IMR-90 (cell line): ENCODE data around the gene WNT7A. TPM values are rescaled to one million over a fixed set of nuclear protein-coding genes. Genes with fewer than 3 reads are reported as not detected.

Source experiments
- ATAC-seq: fragments of 200-7000 bp; cut with Tn5 transposase; 2 replicates; pipeline ENCODE4 v1.9.1; 2020; ENCODE audit warnings: low read depth, mild to moderate bottlenecking, moderate library complexity
- BruUV-seq: library from RNA; stranded (reverse); fragments of 400-500 nt; replicated peaks from 2 replicates; lab custom pipeline; 2021; lab: Mats Ljungman, UMichigan
- CTCF ChIA-PET: fragments of 300-600 bp; formaldehyde crosslinking; extraction: SDS; loops from one replicate; lab custom pipeline; 2021; ENCODE audit warnings: antibody characterized with exemption; lab: Yijun Ruan, JAX
- POLR2A ChIA-PET: fragments of 300-600 bp; sonication (Branson Sonifier 250); formaldehyde crosslinking; loops from one replicate; lab custom pipeline; 2022; ENCODE audit warnings: antibody characterized with exemption; ENCODE audit not compliant: unreplicated experiment; lab: Charles Lee
- DNase-seq: peaks from one replicate; pipeline ENCODE4 v3.0.0; 2013
- H2AFZ ChIP-seq: replicated peaks from 2 replicates; pipeline ENCODE3; 2013; ENCODE audit warnings: low read length, mild to moderate bottlenecking; ENCODE audit not compliant: poor library complexity
- H2AK5ac ChIP-seq: 2 replicates; pipeline ENCODE4 v1.6.1; 2013; ENCODE audit warnings: low read depth, low read length, inconsistent platforms
- H2AK9ac ChIP-seq: replicated peaks from 2 replicates; pipeline ENCODE3; 2013; ENCODE audit warnings: mild to moderate bottlenecking, low read depth, low read length, moderate library complexity; ENCODE audit not compliant: poor library complexity
- H2BK120ac ChIP-seq: 2 replicates; pipeline ENCODE4 v1.6.1; 2013; ENCODE audit warnings: low read depth, low read length, inconsistent platforms
- H2BK15ac ChIP-seq: 3 replicates; pipeline ENCODE4 v1.6.1; 2013; ENCODE audit warnings: low read depth, low read length, inconsistent platforms
- H2BK20ac ChIP-seq: 2 replicates; pipeline ENCODE4 v1.6.1; 2013; ENCODE audit warnings: low read depth, mild to moderate bottlenecking, inconsistent platforms, low read length, moderate library complexity
- H2BK5ac ChIP-seq: 2 replicates; pipeline ENCODE4 v1.6.1; 2013; ENCODE audit warnings: mild to moderate bottlenecking, low read depth, low read length, inconsistent platforms; ENCODE audit not compliant: poor library complexity, severe bottlenecking
- H3K14ac ChIP-seq: replicated peaks from 2 replicates; pipeline ENCODE4 v1.6.1; 2013; ENCODE audit warnings: low read depth, low read length, inconsistent platforms
- H3K18ac ChIP-seq: 2 replicates; pipeline ENCODE4 v1.6.1; 2013; ENCODE audit warnings: low read depth, low read length, control low read depth
- H3K23ac ChIP-seq: 2 replicates; pipeline ENCODE4 v1.6.1; 2013; ENCODE audit warnings: low read depth, low read length, inconsistent platforms
- H3K27ac ChIP-seq: 2 replicates; pipeline ENCODE4 v1.5.1; 2013; ENCODE audit warnings: mild to moderate bottlenecking, control low read depth, low read length; ENCODE audit not compliant: insufficient read depth
- H3K27me3 ChIP-seq: 2 replicates; pipeline ENCODE4 v1.6.1; 2013; ENCODE audit warnings: low read length; ENCODE audit not compliant: control insufficient read depth, insufficient read depth
- H3K36me3 ChIP-seq: 2 replicates; pipeline ENCODE4 v1.6.1; 2013; ENCODE audit warnings: low read length, mixed read lengths; ENCODE audit not compliant: control insufficient read depth, insufficient read depth
- H3K4ac ChIP-seq: 2 replicates; pipeline ENCODE4 v1.6.1; 2013; ENCODE audit warnings: low read depth, low read length, inconsistent platforms
- H3K4me1 ChIP-seq: 2 replicates; pipeline ENCODE4 v1.6.1; 2013; ENCODE audit warnings: low read length, mixed read lengths; ENCODE audit not compliant: control insufficient read depth, insufficient read depth
- H3K4me2 ChIP-seq: 2 replicates; pipeline ENCODE4 v1.6.1; 2013; ENCODE audit warnings: low read depth, mild to moderate bottlenecking, control low read depth, low read length, moderate library complexity
- H3K4me3 ChIP-seq: 2 replicates; pipeline ENCODE4 v1.5.1; 2013; ENCODE audit warnings: low read depth, mild to moderate bottlenecking, control low read depth, low read length, moderate library complexity; ENCODE audit not compliant: insufficient read depth
- H3K56ac ChIP-seq: 2 replicates; pipeline ENCODE4 v1.6.1; 2013; ENCODE audit warnings: low read length, inconsistent platforms; ENCODE audit not compliant: insufficient read depth; ENCODE audit errors: extremely low read depth
- H3K79me1 ChIP-seq, 2 experiments: 2 replicates each; pipeline ENCODE4 v1.6.1; 2013; ENCODE audit warnings: low read length in 2 of 2, inconsistent platforms in 1 of 2, low read depth in 1 of 2
- H3K9ac ChIP-seq: 2 replicates; pipeline ENCODE4 v1.6.1; 2013; ENCODE audit warnings: low read depth, low read length, control low read depth
- H3K9me1 ChIP-seq: 2 replicates; pipeline ENCODE4 v1.6.1; 2013; ENCODE audit warnings: low read length, inconsistent platforms; ENCODE audit not compliant: insufficient read depth
- H3K9me3 ChIP-seq: 2 replicates; pipeline ENCODE4 v1.6.1; 2013; ENCODE audit warnings: low read length; ENCODE audit not compliant: control insufficient read depth, insufficient read depth
- H4K20me1 ChIP-seq: 2 replicates; pipeline ENCODE4 v1.6.1; 2013; ENCODE audit warnings: low read length, inconsistent platforms; ENCODE audit not compliant: insufficient read depth
- H4K5ac ChIP-seq: 2 replicates; pipeline ENCODE4 v1.6.1; 2013; ENCODE audit warnings: mild to moderate bottlenecking, low read depth, low read length, control low read depth
- H4K8ac ChIP-seq, 2 experiments: 2 replicates each; pipeline ENCODE4 v1.6.1; 2013; ENCODE audit warnings: low read depth in 2 of 2, low read length in 2 of 2, control low read depth in 1 of 2, inconsistent platforms in 1 of 2
- H4K91ac ChIP-seq: 2 replicates; pipeline ENCODE4 v1.6.1; 2013; ENCODE audit warnings: low read depth, low read length, inconsistent platforms; ENCODE audit not compliant: insufficient read depth
- BHLHE40 ChIP-seq: fragments of 150-350 bp; IDR thresholded peaks from 2 replicates; pipeline ENCODE4 v1.6.1; 2016; ENCODE audit warnings: mild to moderate bottlenecking, low read depth, low read length
- CEBPB ChIP-seq: IDR thresholded peaks from 2 replicates; pipeline ENCODE4 v1.6.1; 2012; ENCODE audit warnings: low read depth, low read length, improper control_type of control experiment
- CHD1 ChIP-seq: IDR thresholded peaks from 2 replicates; pipeline ENCODE4 v1.6.1; 2012; ENCODE audit warnings: low read depth, low read length, improper control_type of control experiment
- CTCF ChIP-seq: conservative IDR thresholded peaks from 2 replicates; pipeline ENCODE4 v1.5.1; 2012; ENCODE audit warnings: mild to moderate bottlenecking, low read depth, low read length, improper control_type of control experiment
- FOS ChIP-seq: fragments of 150-350 bp; IDR thresholded peaks from 2 replicates; pipeline ENCODE4 v1.6.1; 2016; ENCODE audit warnings: low read depth, low read length
- MAZ ChIP-seq: IDR thresholded peaks from 2 replicates; pipeline ENCODE4 v1.6.1; 2012; ENCODE audit warnings: low read depth, mild to moderate bottlenecking, low read length, improper control_type of control experiment, moderate library complexity, borderline replicate concordance
- NFE2L2 ChIP-seq: fragments of 150-350 bp; IDR thresholded peaks from 2 replicates; pipeline ENCODE4 v1.6.1; 2016; ENCODE audit warnings: low read depth, mild to moderate bottlenecking, low read length
- POLR2A ChIP-seq: IDR thresholded peaks from 2 replicates; pipeline ENCODE4 v1.6.1; 2012; ENCODE audit warnings: mild to moderate bottlenecking, low read depth, low read length
- RCOR1 ChIP-seq: IDR thresholded peaks from 2 replicates; pipeline ENCODE4 v1.6.1; 2012; ENCODE audit warnings: mild to moderate bottlenecking, low read length, improper control_type of control experiment; ENCODE audit not compliant: insufficient replicate concordance
- RFX5 ChIP-seq: IDR thresholded peaks from 2 replicates; pipeline ENCODE4 v1.8.0; 2012; ENCODE audit warnings: low read depth, mild to moderate bottlenecking, low read length, moderate library complexity
- SMC3 ChIP-seq: fragments of 150-350 bp; IDR thresholded peaks from 2 replicates; pipeline ENCODE4 v1.6.1; 2016; ENCODE audit warnings: low read depth, mild to moderate bottlenecking, antibody characterized with exemption, low read length, moderate library complexity
- USF2 ChIP-seq: fragments of 150-350 bp; IDR thresholded peaks from 2 replicates; pipeline ENCODE4 v1.6.1; 2017; ENCODE audit warnings: mild to moderate bottlenecking, antibody characterized with exemption, low read length, low read depth
- WGBS, 2 experiments: methylation state at CpG; one replicate each; pipeline versions ENCODE4 v1.1.5 to v1.1.7; 2013; ENCODE audit warnings: missing lambda C conversion rate in 2 of 2; ENCODE audit not compliant: insufficient read length in 1 of 2; ENCODE audit errors: extremely low coverage in 2 of 2; 5-methylcytosine and 5-hydroxymethylcytosine counted together
- dilution Hi-C: fragments of 300-500 bp; cut with HindIII; formaldehyde crosslinking; loops from one replicate; pipeline ENCODE4 v1.14.3; 2018; ENCODE audit warnings: low sequenced_read_pairs; ENCODE audit not compliant: unreplicated experiment
- in situ Hi-C: fragments of 300-500 bp; cut with MboI; formaldehyde crosslinking; loops from 3 replicates; pipeline ENCODE4 v1.14.3; 2019; ENCODE audit warnings: low sequenced_read_pairs, inconsistent platforms, mixed read lengths
- intact Hi-C: fragments of 100-400 bp; cut with micrococcal nuclease; formaldehyde crosslinking; loops from 2 replicates; pipeline ENCODE4 v1.10.0; 2022
- polyA plus RNA-seq, 3 experiments: library from polyadenylated mRNA; depleted of rRNA; stranded (reverse); fragments of >200 nt; gene quantifications; 2 replicates each; pipeline ENCODE4 v1.2.3, GENCODE V29; 2012; ENCODE audit warnings: low replicate concordance in 1 of 3
- total RNA-seq: library from RNA; depleted of rRNA; stranded (reverse); fragments of >200 nt; gene quantifications from 2 replicates; pipeline ENCODE4 v1.2.3, GENCODE V29; 2012

Gene WNT7A
- total and polyA plus RNA-seq, 2 of the 4 experiments (the other 2 are of a cell fraction), result not detected

GRCh38 chr3:13841141-13841540 lies 38.7 kb downstream of the WNT7A start:
- Histone ChIP-seq H3K27me3 (no peaks in the 10 kb centered on the region), H3K4ac (no peak overlapping the region), H2BK15ac (no peak overlapping the region), H2BK120ac (no peak overlapping the region), H2AK9ac (no peak overlapping the region), H2BK5ac (no peak overlapping the region), H3K27ac (no peak overlapping the region), H3K4me1 (no peaks in the 10 kb centered on the region), H3K14ac (no peak overlapping the region), H3K9ac (no peak overlapping the region), H4K91ac (no peak overlapping the region), H3K9me1 (no peaks in the 10 kb centered on the region), H4K20me1 (no peaks in the 10 kb centered on the region), H3K4me2 (no peak overlapping the region), H2BK20ac (no peak overlapping the region), H3K23ac (no peak overlapping the region), H3K79me1 (no peaks in the 10 kb centered on the region), H3K4me3 (no peak overlapping the region), H2AK5ac (no peak overlapping the region), H4K8ac (no peak overlapping the region), H3K18ac (no peak overlapping the region), H3K9me3 (peaks cover 2% of the 10 kb centered on the region; the same call in 1 of the 2 replicates), H4K5ac (no peak overlapping the region), H2AFZ (no peak overlapping the region), H3K36me3 (no peaks in the 10 kb centered on the region), H3K56ac (no peak overlapping the region)
- WGBS, 2 experiments, result 75% methylated on average over 3 of the region's 8 CpGs; no CpG with 5 or more reads in 1 of the 2 experiments
- BruUV-seq, result no TSS peak
- in situ Hi-C loops, result no loop called here
- ATAC-seq (no peak), DNase-seq (no peak)
- ChIA-PET POLR2A (no interaction called here), CTCF (no interaction called here)
- TF ChIP-seq MAZ, result no peak
- no peak for TF ChIP-seq FOS
- no peak for TF ChIP-seq RCOR1
- TF ChIP-seq POLR2A, result no peak
- no peak for TF ChIP-seq CTCF
- TF ChIP-seq USF2, result no peak
- no peak for TF ChIP-seq RFX5
- no peak for TF ChIP-seq SMC3
- no peak for TF ChIP-seq CHD1
- TF ChIP-seq NFE2L2, result no peak
- no peak for TF ChIP-seq BHLHE40
- TF ChIP-seq CEBPB, result no peak
- intact Hi-C loops, result no loop called here
- dilution Hi-C loops, result no loop called here
